HUES64 (cell line): ENCODE measurements around the gene AHDC1.

Experiments
- H3K27ac ChIP-seq: 2 replicates; pipeline ENCODE4 v1.7.0; 2013; ENCODE audit warnings: low read depth, low read length, inconsistent platforms
- H3K27me3 ChIP-seq: 2 replicates; pipeline ENCODE4 v1.6.1; 2013; ENCODE audit warnings: mild to moderate bottlenecking, low read length; ENCODE audit not compliant: insufficient read depth
- H3K36me3 ChIP-seq: 2 replicates; pipeline ENCODE4 v1.6.1; 2013; ENCODE audit warnings: mild to moderate bottlenecking, low read length; ENCODE audit not compliant: insufficient read depth
- H3K4me1 ChIP-seq: 2 replicates; pipeline ENCODE4 v1.6.1; 2013; ENCODE audit warnings: mild to moderate bottlenecking, low read length, moderate library complexity; ENCODE audit not compliant: insufficient read depth
- H3K4me3 ChIP-seq: 2 replicates; pipeline ENCODE4 v1.5.1; 2013; ENCODE audit warnings: mild to moderate bottlenecking, low read length, moderate library complexity
- H3K9ac ChIP-seq: 2 replicates; pipeline ENCODE4 v1.6.1; 2013; ENCODE audit warnings: mild to moderate bottlenecking, low read depth, low read length
- H3K9me3 ChIP-seq: 2 replicates; pipeline ENCODE4 v1.6.1; 2013; ENCODE audit warnings: low read depth, low read length; ENCODE audit not compliant: insufficient read depth
- WGBS: fragments of 150-250, 120-280 bp; methylation state at CpG from one replicate; pipeline ENCODE4 v1.1.7; 2013; ENCODE audit warnings: missing lambda C conversion rate; 5-methylcytosine and 5-hydroxymethylcytosine counted together

Gene AHDC1

GRCh38 chr1:27611450-27611849 is 7.5 kb upstream of the AHDC1 start:
- Histone ChIP-seq H3K4me3 (no peak overlapping the region), H3K27me3 (0 out of 2 replicates have a peak, but pooled peaks cover 3% of the 10 kb centered on the region), H3K9ac (no peak overlapping the region), H3K4me1 (peaks cover 17% of the 10 kb centered on the region), H3K27ac (no peak overlapping the region), H3K36me3 (no peaks in the 10 kb centered on the region), H3K9me3 (no peaks in the 10 kb centered on the region)
- 84% methylated on average over 4 of the region's 4 CpGs for WGBS

GRCh38 chr1:27609618-27610240 is 5.8 kb upstream of the AHDC1 start:
- WGBS: 83% methylated on average over 12 of the region's 12 CpGs
- Histone ChIP-seq H3K9ac (no peak overlapping the region), H3K36me3 (no peaks in the 10 kb centered on the region), H3K4me3 (no peak overlapping the region), H3K9me3 (no peaks in the 10 kb centered on the region), H3K4me1 (peaks cover 33% of the 10 kb centered on the region), H3K27me3 (no peaks in the 10 kb centered on the region), H3K27ac (no peak overlapping the region)

DNA sequence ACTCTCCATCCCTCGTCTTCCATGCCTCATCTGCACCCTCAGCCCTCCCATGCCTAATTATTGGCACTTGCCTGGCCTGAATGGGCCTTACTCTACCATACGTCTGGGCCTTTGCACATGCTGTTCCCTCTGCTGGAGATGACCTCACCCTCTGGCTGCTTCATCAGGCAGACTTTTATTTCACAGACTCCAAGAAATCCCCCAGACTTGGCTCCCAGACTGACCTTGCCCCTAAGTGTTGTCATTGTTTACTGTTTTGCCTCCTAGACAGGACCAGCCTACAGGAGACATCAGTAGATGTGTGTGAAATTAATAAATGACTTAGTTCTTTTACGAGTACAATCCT is 5.2 kb upstream of the AHDC1 start:
- H3K27me3 ChIP-seq: no peaks in the 10 kb centered on the region
- no peaks in the 10 kb centered on the region for H3K9me3 ChIP-seq
- H3K36me3 ChIP-seq: no peaks in the 10 kb centered on the region
- H3K9ac ChIP-seq: no peak overlapping the region
- H3K4me3 ChIP-seq: no peak overlapping the region
- peaks cover 33% of the 10 kb centered on the region for H3K4me1 ChIP-seq
- H3K27ac ChIP-seq: no peak overlapping the region
- WGBS: 78% methylated on average over 3 of the region's 3 CpGs

GRCh38 chr1:27607239-27607804 is 3.4 kb upstream of the AHDC1 start:
- peak overlapping the region; percentile 36; the same call in 1 of the 2 replicates for H3K9ac ChIP-seq
- H3K9me3 ChIP-seq: no peaks in the 10 kb centered on the region
- H3K4me3 ChIP-seq: peak overlapping the region; percentile 15; the same call in 1 of the 2 replicates
- peak overlapping the region; percentile 70 for H3K27ac ChIP-seq
- WGBS: 28% methylated on average over 11 of the region's 11 CpGs
- H3K36me3 ChIP-seq: no peaks in the 10 kb centered on the region
- peaks cover 33% of the 10 kb centered on the region for H3K4me1 ChIP-seq
- H3K27me3 ChIP-seq: no peaks in the 10 kb centered on the region

- Histone ChIP-seq H3K27me3 (no peaks in the 10 kb centered on the region), H3K9ac (peak overlapping the region; percentile 36; the same call in 1 of the 2 replicates), H3K36me3 (no peaks in the 10 kb centered on the region), H3K9me3 (no peaks in the 10 kb centered on the region), H3K4me1 (peaks cover 33% of the 10 kb centered on the region), H3K27ac (peak overlapping the region; percentile 70), H3K4me3 (peak overlapping the region; percentile 15; the same call in 1 of the 2 replicates)
- WGBS: 45% methylated on average over 3 of the region's 3 CpGs
Observed at GRCh38 chr1:27606708-27607238, 2.8 kb upstream of the AHDC1 start.

GRCh38 chr1:27605796-27606707 is 2.1 kb upstream of the AHDC1 start:
- H3K36me3 ChIP-seq: no peaks in the 10 kb centered on the region
- no peaks in the 10 kb centered on the region for H3K27me3 ChIP-seq
- H3K27ac ChIP-seq: peak overlapping the region; percentile 70; the same call in 1 of the 2 replicates
- under 1% methylated on average over 11 of the region's 11 CpGs for WGBS
- peak overlapping the region; percentile 41 for H3K4me3 ChIP-seq
- peak overlapping the region; percentile 36; the same call in 1 of the 2 replicates for H3K9ac ChIP-seq
- H3K4me1 ChIP-seq: peaks cover 37% of the 10 kb centered on the region
- H3K9me3 ChIP-seq: no peaks in the 10 kb centered on the region

GRCh38 chr1:27605300-27605766 is 1.4 kb upstream of the AHDC1 start:
- no peaks in the 10 kb centered on the region for H3K9me3 ChIP-seq
- no peak overlapping the region for H3K4me3 ChIP-seq
- peaks cover 44% of the 10 kb centered on the region for H3K4me1 ChIP-seq
- H3K27ac ChIP-seq: no peak overlapping the region
- H3K27me3 ChIP-seq: no peaks in the 10 kb centered on the region
- no peak overlapping the region for H3K9ac ChIP-seq
- WGBS: 83% methylated on average over 7 of the region's 7 CpGs
- H3K36me3 ChIP-seq: no peaks in the 10 kb centered on the region

- H3K36me3 ChIP-seq: no peaks in the 10 kb centered on the region
- 3% methylated on average over 21 of the region's 21 CpGs for WGBS
- H3K4me1 ChIP-seq: peaks cover 50% of the 10 kb centered on the region
- H3K4me3 ChIP-seq: peak overlapping the region; percentile 66
- H3K27me3 ChIP-seq: no peaks in the 10 kb centered on the region
- H3K9me3 ChIP-seq: no peaks in the 10 kb centered on the region
- no peak overlapping the region for H3K27ac ChIP-seq
- 0 out of 2 replicates have a peak overlapping the region, but pooled peaks have one; percentile 40 for H3K9ac ChIP-seq
Observed at GRCh38 chr1:27604579-27605299, 795 bp upstream of the AHDC1 start.

DNA sequence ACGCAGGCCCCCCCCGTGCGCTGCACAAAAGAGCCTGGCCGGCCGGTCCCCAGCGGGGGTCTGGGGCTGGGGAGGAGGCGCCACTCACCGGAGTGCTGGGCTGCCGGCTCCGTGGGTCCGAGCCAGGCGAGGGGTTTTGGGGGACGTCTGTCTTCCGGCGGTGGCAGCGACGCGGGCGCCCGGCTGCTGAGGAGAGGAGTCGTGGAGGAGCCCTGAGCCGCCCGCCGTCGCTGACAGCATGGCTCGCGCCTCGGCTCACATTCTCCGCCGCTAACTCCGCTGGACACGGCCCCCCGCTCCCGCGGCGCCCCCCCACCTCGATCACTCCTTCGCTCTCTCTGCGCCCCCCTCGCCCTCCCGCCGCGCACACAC is 649 bp downstream of the AHDC1 start:
- Histone ChIP-seq H3K9ac (peak overlapping the region; percentile 69), H3K36me3 (no peaks in the 10 kb centered on the region), H3K4me3 (peak overlapping the region; percentile 66), H3K9me3 (no peaks in the 10 kb centered on the region), H3K4me1 (peaks cover 62% of the 10 kb centered on the region), H3K27me3 (no peaks in the 10 kb centered on the region), H3K27ac (peak overlapping the region; percentile 53; the same call in 1 of the 2 replicates)
- WGBS: under 1% methylated on average over 43 of the region's 43 CpGs

DNA sequence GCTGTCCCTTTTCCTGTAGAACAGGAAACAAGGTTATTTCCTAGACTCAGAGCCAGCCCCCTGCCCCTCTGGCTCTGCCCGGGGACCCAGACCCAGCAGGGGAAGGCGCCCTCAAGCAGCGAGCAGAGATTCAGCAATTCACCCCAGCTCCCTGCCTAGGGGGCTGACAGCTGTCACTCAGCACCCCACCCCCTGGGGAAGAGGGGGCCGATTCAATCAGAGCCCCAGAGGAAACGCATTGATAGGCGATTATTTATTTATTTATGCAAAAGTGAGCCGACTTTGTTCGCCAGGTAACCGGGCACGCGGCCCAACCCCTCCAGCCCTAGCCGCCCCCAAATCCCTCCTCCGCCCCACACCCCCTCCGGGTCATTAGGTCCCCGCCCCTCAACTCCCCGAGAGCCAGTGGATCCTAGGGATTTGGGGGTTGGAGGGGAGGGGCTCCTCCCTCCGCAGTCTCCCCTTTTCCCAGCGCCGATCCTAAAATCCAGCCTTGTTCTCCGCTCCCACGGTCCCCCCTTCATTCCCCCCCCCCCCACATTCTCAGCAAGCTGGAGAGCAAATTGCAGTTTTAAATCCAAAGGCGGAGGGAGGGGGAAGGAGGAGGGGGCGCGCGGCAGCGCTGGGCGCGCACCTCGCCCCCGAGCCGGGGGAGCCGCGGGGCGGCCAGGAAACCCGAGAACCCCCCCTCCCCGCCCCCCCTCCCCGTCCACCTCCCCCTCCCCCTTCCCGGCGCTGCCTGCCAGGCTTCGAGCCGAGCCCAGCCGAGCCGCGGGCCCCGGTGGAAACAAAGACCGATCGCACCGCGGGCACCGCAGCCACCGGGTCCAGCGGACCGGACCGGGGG is 1.3 kb downstream of the AHDC1 start:
- Histone ChIP-seq H3K36me3 (no peaks in the 10 kb centered on the region), H3K4me3 (peak overlapping the region; percentile 66), H3K4me1 (peaks cover 65% of the 10 kb centered on the region), H3K27me3 (no peaks in the 10 kb centered on the region), H3K9ac (peak overlapping the region; percentile 69), H3K9me3 (no peaks in the 10 kb centered on the region), H3K27ac (peak overlapping the region; percentile 53; the same call in 1 of the 2 replicates)
- WGBS: under 1% methylated on average over 26 of the region's 54 CpGs
